Adrenal gland (tissue), 12 donors: ENCODE measurements around the gene SYNE4. TPM values are rescaled to one million over a fixed set of nuclear protein-coding genes. Genes with fewer than 3 reads are reported as not detected.
"Not testable (repeated sequence)": the region's sequence is repeated elsewhere in the genome, so short reads cannot be mapped to it uniquely, and the experiment has no call there.

Experiments used
- DNase-seq, 7 donors: peaks; one replicate each; pipeline ENCODE4 v3.0.0-alpha.2; 2019 to 2020
- H3K27ac ChIP-seq, 5 donors: fragments of 200-600 bp; sonication (generic) in 4 of 5; 1 replicate in 3 of 5; 2 replicates in 2 of 5; pipeline versions ENCODE4 v1.5.1 to v1.8.0; 2016 to 2020; ENCODE audit warnings: mild to moderate bottlenecking in 1 of 5
- H3K27me3 ChIP-seq: fragments of 200-600 bp; 2 replicates; pipeline ENCODE4 v1.8.0; 2021
- H3K36me3 ChIP-seq, 2 donors: fragments of 200-600 bp; replicated peaks in 1 of 2; 1 replicate in 1 of 2; 2 replicates in 1 of 2; pipeline versions ENCODE4 v1.5.1 to v1.8.0; 2018 to 2022
- H3K4me1 ChIP-seq, 2 donors: fragments of 200-600 bp; replicated peaks in 1 of 2; 1 replicate in 1 of 2; 2 replicates in 1 of 2; pipeline versions ENCODE4 v1.5.1 to v1.8.0; 2018 to 2021
- H3K4me3 ChIP-seq, 4 donors: fragments of 200-600 bp; sonication (generic) in 3 of 4; one replicate each; pipeline ENCODE4 v1.5.1; 2016 to 2018
- H3K9me3 ChIP-seq, 3 donors: fragments of 200-600 bp; sonication (generic) in 1 of 3; replicated peaks in 1 of 3; 1 replicate in 2 of 3; 2 replicates in 1 of 3; pipeline versions ENCODE4 v1.5.1 to v1.8.0; 2016 to 2021
- CTCF ChIP-seq, 6 experiments: fragments of 450-650 bp in 4 of 6; fragments of 200-600 bp in 2 of 6; sonication (generic) in 1 of 6; IDR thresholded peaks; 1 replicate in 5 of 6; 2 replicates in 1 of 6; pipeline versions ENCODE4 v1.5.1 to v1.8.0; 2016 to 2021; ENCODE audit warnings: antibody characterized with exemption in 6 of 6, mild to moderate bottlenecking in 2 of 6, moderate library complexity in 1 of 6
- POLR2A ChIP-seq, 2 donors: fragments of 450-650 bp; IDR thresholded peaks; one replicate each; pipeline ENCODE4 v1.6.1; 2017; ENCODE audit warnings: antibody characterized with exemption in 2 of 2, mild to moderate bottlenecking in 2 of 2, moderate library complexity in 1 of 2
- WGBS, 4 donors: extraction: QIAGEN DNeasy Blood & Tissue Kit in 2 of 4; methylation state at CpG; one replicate each; pipeline versions ENCODE4 v1.1.5 to v1.1.7; 2013 to 2017; 5-methylcytosine and 5-hydroxymethylcytosine counted together
- intact Hi-C, 2 donors: fragments of 100-400 bp; cut with DNase I; formaldehyde crosslinking; loops; one replicate each; pipeline versions ENCODE4 v1.14.1 to v1.15.0; 2022 to 2023
- polyA plus RNA-seq, 3 donors: library from polyadenylated mRNA; stranded (reverse); fragments of 200-250 nt in 2 of 3; fragments of 350-450 nt in 1 of 3; fragmentation: Illumina TruSeq in 1 of 3; extraction: RNeasy Lipid Tissue Mini Kit (QIAGEN cat#74804) in 1 of 3; gene quantifications; one replicate each; pipeline ENCODE4 v1.2.3, GENCODE V29; 2013 to 2014
- total RNA-seq, 9 donors: library from RNA; depleted of rRNA in 4 of 9; stranded (reverse); fragments of >200 nt in 4 of 9; fragments of 120-200 nt in 1 of 9; fragmentation: NEBNext Ultra II Directional in 1 of 9; extraction: Animal tissue kit (Norgen Biotek cat#: 25700) in 1 of 9; gene quantifications; one replicate each; pipeline versions ENCODE4 v1.1.0 to v1.2.4, GENCODE V29; 2013 to 2023
- donor health status: healthy with polysubstance abuse.
- donor health status: Bipolar disorder and iron deficiency.
- donor health status: DM: yes; HTN: yes; CAD: no.
- donor health status: DM: no; HTN: no; CAD: no.
- donor health status: DM: no; HTN: no; CAD: no.
- donor health status: DM: yes; HTN: yes; CAD: no.

SYNE4 gene
- total and polyA plus RNA-seq, 12 donors, result 0.14 to 3.0 (median 0.46) TPM; not detected in 3

- intact Hi-C loops, result no loop called here
- Histone ChIP-seq H3K9me3 (no peaks in the 10 kb centered on the region), H3K27me3 (peaks cover 16% of the 10 kb centered on the region), H3K36me3 (no peaks in the 10 kb centered on the region), H3K4me3 (peak overlapping the region in 1 of 4 donors; percentile 38), H3K4me1 (peaks cover 0 to 4% of the 10 kb centered on the region in 2 donors), H3K27ac (no peak overlapping the region)
- no peak for TF ChIP-seq CTCF (IDR thresholded peaks at IDR 0.05)
- TF ChIP-seq POLR2A (IDR thresholded peaks at IDR 0.05), result no peak
- WGBS, 4 donors, result 24 to 30% (median 28%) methylated on average over 8 of the region's 8 CpGs
- no peak for DNase-seq
Observed at GRCh38 chr19:35987571-35987896, 21.1 kb downstream of the SYNE4 start.

GRCh38 chr19:35986664-35987570 lies 21.7 kb downstream of the SYNE4 start:
- 9 to 17% (median 11%) methylated on average over 34 to 54 of the region's 54 CpGs for WGBS, 4 donors
- peak in 3 of 7 donors; percentile 19 to 32 (median 30) for DNase-seq
- intact Hi-C loops, result no loop called here
- Histone ChIP-seq H3K27me3 (peaks cover 16% of the 10 kb centered on the region), H3K27ac (no peak overlapping the region), H3K9me3 (no peaks in the 10 kb centered on the region), H3K36me3 (no peaks in the 10 kb centered on the region), H3K4me1 (peaks cover 0 to 4% of the 10 kb centered on the region in 2 donors), H3K4me3 (peak overlapping the region in 1 of 4 donors; percentile 38)
- TF ChIP-seq CTCF (IDR thresholded peaks at IDR 0.05), result no peak
- TF ChIP-seq POLR2A (IDR thresholded peaks at IDR 0.05), result no peak

- no peak for DNase-seq
- intact Hi-C loops, result no loop called here
- H3K27me3 ChIP-seq, result peaks cover 16% of the 10 kb centered on the region
- no peak overlapping the region for H3K27ac ChIP-seq
- peaks cover 0 to 4% of the 10 kb centered on the region in 2 donors for H3K4me1 ChIP-seq
- no peaks in the 10 kb centered on the region for H3K9me3 ChIP-seq
- no peak for TF ChIP-seq POLR2A (IDR thresholded peaks at IDR 0.05)
- TF ChIP-seq CTCF (IDR thresholded peaks at IDR 0.05), result no peak
- H3K4me3 ChIP-seq, result no peak overlapping the region
- no peaks in the 10 kb centered on the region for H3K36me3 ChIP-seq
- WGBS, 4 donors, result 83 to 92% (median 87%) methylated on average over 2 to 5 of the region's 5 CpGs
Observed at GRCh38 chr19:35986111-35986510, 22.5 kb downstream of the SYNE4 start.

- no peak for DNase-seq
- intact Hi-C loops, result no loop called here
- Histone ChIP-seq H3K27me3 (peaks cover 16% of the 10 kb centered on the region), H3K36me3 (no peaks in the 10 kb centered on the region), H3K9me3 (no peaks in the 10 kb centered on the region), H3K27ac (no peak overlapping the region), H3K4me1 (peaks cover 0 to 4% of the 10 kb centered on the region in 2 donors), H3K4me3 (no peak overlapping the region)
- TF ChIP-seq POLR2A (IDR thresholded peaks at IDR 0.05) (no peak), CTCF (IDR thresholded peaks at IDR 0.05) (no peak)
- WGBS, 4 donors, result 69 to 84% (median 72%) methylated on average over 8 of the region's 8 CpGs
Observed at GRCh38 chr19:35983177-35983576, 25.4 kb downstream of the SYNE4 start.

GRCh38 chr19:35980997-35981396 lies 27.6 kb downstream of the SYNE4 start:
- H3K36me3 ChIP-seq, H3K27me3 ChIP-seq, H3K9me3 ChIP-seq, DNase-seq, H3K4me1 ChIP-seq, H3K27ac ChIP-seq, H3K4me3 ChIP-seq, intact Hi-C loops: not testable (repeated sequence)
- WGBS, 4 donors, result 70 to 84% (median 76%) methylated on average over 4 of the region's 4 CpGs
